Measurements from ENCODE around the gene ARMC2.

ARMC2 gene

DNA sequence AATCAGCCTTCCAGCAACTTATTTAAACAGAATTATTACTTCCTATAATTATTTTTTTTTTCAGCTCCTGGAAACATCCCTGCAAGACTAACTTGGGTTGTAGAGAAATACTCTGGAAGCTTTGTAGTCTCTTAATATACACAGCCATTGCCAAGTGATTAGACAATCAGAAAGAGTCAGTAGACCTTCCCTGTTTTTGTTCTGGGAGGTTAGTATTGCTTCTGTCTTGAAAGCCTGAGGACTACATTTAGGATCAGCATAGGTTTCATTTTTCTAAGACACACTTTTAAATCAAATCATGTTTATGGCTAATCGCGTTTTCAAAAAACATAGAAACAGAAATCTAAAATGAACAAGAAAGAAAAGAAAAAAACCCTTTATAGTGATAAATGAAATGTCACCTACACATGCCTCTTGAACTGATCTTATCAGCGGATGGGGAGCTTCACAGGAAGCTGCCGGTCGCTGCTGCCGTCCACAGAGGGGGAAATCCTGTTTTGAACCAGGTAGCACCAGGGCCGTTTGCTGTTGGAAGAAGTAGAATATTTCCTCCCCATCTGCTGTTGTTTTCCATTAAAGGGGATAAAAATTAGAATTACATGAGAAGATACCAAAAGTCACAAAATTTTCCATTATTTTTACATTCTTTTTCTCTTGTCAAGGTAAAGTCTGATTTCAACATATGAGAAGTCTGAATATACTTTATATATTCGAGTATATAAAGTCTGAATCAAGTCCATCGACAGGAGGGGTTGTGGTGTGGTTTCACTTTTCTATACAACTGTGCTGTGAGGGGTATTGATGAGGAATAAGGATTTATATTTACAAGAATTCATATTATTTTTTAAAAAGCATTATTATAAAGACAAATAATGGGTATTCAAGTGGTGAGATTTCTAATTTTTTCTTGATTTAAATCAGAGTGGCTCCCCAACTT, 94.6 kb downstream of the ARMC2 start:
- TF ChIP-seq, protein P1, sequence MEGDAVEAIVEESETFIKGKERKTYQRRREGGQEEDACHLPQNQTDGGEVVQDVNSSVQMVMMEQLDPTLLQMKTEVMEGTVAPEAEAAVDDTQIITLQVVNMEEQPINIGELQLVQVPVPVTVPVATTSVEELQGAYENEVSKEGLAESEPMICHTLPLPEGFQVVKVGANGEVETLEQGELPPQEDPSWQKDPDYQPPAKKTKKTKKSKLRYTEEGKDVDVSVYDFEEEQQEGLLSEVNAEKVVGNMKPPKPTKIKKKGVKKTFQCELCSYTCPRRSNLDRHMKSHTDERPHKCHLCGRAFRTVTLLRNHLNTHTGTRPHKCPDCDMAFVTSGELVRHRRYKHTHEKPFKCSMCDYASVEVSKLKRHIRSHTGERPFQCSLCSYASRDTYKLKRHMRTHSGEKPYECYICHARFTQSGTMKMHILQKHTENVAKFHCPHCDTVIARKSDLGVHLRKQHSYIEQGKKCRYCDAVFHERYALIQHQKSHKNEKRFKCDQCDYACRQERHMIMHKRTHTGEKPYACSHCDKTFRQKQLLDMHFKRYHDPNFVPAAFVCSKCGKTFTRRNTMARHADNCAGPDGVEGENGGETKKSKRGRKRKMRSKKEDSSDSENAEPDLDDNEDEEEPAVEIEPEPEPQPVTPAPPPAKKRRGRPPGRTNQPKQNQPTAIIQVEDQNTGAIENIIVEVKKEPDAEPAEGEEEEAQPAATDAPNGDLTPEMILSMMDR (conservative IDR thresholded peaks at IDR 0.05; ENCODE audit: low read depth, low read length), result no peak
- no peak overlapping the region for H3K4me3 ChIP-seq (ENCODE audit: low read length)
- DNase-seq (ENCODE audit: low read depth), result no peak

DNA sequence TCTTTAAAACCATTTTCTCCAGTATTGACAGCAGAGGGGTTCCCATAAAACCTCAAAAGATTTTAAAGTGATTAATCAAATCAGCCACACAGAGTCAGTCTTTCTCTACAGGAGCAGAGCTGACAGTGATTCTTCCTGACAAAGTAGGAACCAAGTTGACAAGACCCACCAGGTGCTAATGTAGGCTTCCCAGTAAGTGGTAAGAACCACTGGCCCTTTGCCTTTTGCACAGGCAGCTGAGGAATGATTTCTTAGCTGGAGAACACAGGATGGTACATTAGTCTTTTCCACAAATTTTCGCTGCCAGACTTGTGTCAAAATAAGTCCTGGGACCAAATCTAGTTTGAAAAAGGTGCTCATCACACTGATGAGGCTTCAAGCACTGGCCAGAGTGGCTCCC, 95.8 kb downstream of the ARMC2 start:
- no peak overlapping the region for H3K4me3 ChIP-seq (ENCODE audit: low read length)
- TF ChIP-seq, protein P1 (conservative IDR thresholded peaks at IDR 0.05; ENCODE audit: low read depth, low read length), result no peak

DNA sequence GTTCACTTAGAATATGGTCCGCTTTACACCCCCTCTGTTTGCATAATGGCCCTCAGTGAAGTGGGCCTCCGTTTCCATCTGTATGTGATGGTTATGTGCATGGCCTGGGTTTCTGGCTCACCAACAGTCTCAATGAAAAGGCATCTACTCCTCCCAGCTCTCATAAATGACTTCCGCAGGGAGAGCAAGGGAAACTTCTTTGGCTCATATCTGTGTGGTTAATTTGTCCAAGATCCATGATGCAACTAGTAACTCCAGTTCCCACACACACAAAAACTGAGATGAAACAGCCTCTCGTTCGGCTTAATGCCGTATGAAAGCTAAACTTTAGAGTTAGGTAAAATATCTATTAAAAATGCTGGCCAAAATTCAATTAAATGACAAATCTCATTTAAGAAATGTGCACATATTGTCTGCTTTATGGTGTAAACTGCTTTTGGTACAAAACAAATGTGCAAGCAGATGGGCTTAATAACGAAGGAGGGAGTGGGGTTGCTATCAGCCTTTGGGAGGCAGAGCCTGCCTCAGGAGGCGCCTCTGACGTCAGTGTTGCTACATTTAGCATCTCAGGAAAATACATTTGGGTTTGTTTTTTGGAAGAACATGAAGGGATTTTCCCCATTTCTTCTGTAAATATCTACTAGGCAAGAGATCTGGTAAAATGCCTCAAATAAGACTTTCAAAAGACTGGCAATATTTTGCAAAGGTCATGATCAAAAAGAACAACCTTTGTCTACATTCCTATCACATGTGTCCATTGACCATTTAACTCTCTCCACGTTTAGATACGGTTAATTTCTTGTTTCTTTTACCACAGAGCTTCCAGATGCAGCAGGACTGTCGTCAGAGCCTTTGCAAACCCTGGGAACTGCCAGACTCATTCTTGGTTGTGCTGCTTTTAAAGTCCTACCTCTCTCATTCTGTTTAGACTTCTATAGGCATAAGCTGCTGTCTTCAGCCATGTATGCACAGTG, 96.8 kb downstream of the ARMC2 start:
- no peak for DNase-seq (ENCODE audit: low read depth)
- TF ChIP-seq, protein P1 (conservative IDR thresholded peaks at IDR 0.05; ENCODE audit: low read depth, low read length), result no peak
- H3K4me3 ChIP-seq (ENCODE audit: low read length), result no peak overlapping the region

More for the DNA sequence above, 95.8 kb downstream of the ARMC2 start:
- DNase-seq (ENCODE audit: low read depth), result no peak

DNA sequence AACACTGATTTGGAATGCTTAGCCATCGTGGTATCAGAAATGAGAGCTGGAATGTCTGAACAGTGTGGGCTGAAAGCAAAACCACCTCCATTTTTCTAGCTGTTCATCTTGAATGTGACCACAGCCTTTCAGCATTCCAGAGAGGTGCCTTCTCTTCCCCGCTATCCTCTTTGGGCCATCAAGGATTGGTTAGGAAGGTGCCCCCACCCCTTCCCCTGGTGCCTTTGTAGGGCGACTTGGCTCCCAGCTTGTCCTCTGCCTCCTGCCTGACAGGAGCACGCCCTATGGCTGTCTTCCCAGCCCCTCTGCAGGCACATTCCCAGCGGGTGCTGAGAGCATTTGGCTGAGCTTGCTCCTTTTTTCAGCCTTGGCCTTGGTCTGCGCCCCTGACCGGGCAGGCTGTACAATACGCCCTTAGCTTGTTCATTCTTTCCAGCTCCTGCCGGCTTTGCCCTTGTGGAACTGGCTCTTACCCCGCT, 97.5 kb downstream of the ARMC2 start:
- DNase-seq (ENCODE audit: low read depth), result no peak
- H3K4me3 ChIP-seq (ENCODE audit: low read length), result no peak overlapping the region

DNA sequence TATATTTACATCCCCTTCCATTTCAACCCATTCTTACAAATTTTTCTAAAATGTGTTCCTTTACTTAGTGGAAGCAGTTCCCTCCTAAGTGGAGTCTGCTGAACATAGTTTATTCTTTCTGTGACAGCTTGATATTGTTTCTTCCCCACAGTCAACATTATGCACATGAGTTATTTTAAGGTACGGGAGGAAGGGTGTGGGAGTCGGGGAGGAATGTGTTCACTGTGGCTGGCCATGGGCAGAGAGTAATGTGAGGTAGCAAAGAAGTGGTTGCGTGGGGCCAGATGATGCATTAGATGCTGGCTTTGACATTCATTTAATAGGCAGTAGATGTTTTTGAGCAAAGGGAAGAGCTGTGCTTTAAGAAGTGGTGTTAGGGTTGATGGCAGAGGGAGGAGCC, 98.5 kb downstream of the ARMC2 start:
- TF ChIP-seq, protein P1 (conservative IDR thresholded peaks at IDR 0.05; ENCODE audit: low read depth, low read length), result no peak
- no peak overlapping the region for H3K4me3 ChIP-seq (ENCODE audit: low read length)
- no peak for DNase-seq (ENCODE audit: low read depth)

More for the DNA sequence above, 97.5 kb downstream of the ARMC2 start:
- TF ChIP-seq, protein P1 (conservative IDR thresholded peaks at IDR 0.05; ENCODE audit: low read depth, low read length), result no peak

DNA sequence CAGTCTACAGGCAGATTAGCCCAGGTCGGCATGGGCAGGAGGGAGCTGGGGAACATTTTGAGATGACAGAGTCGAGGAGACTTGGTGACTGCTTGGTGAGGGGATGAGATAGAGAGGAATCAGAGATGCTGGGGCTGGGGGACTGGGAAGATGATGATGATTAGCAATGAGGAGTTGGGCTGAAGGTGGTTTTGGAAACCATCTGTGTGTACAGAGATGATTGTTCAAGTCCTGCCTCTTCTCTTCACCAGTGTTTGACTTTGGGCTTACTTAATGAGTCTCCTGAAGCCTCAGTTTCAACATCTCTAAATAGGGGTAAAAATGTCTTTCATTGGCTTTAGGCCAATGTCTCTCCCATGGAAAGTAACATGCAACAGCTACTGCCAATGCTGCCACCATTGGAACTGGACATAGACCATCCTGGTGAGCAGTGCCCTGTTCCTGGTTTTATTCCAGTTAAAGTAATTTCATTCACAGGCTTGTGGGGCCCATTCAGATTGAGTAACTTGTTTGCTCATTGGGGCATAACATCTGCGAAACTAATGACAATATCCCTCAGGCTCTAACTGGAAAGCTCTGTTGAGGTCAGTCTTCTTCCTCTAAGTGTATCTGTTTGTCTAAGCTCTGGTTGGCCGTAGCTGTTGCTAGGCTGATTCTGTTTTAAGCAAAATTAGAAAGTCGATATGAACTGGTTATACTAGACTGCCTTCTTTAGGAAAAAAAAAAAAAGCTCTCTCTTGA, 99.1 kb downstream of the ARMC2 start:
- no peak overlapping the region for H3K4me3 ChIP-seq (ENCODE audit: low read length)
- TF ChIP-seq, protein P1 (conservative IDR thresholded peaks at IDR 0.05; ENCODE audit: low read depth, low read length), result no peak
- DNase-seq (ENCODE audit: low read depth), result no peak

All from retinal pigment epithelial cell (primary cell).